Ishikawa (cell line): Measurements from ENCODE around the gene AKAP17A.

Experiments used
- CEBPB ChIP-seq: IDR thresholded peaks from 2 replicates; pipeline ENCODE4 v1.6.1; 2012
- CREB1 ChIP-seq: IDR thresholded peaks from 2 replicates; pipeline ENCODE4 v1.6.1; 2012; ENCODE audit warnings: low read depth
- EGR1 ChIP-seq: IDR thresholded peaks from 2 replicates; pipeline ENCODE4 v1.6.1; 2012
- EP300 ChIP-seq: IDR thresholded peaks from 2 replicates; pipeline ENCODE4 v1.6.1; 2012; ENCODE audit warnings: borderline replicate concordance
- NFIC ChIP-seq: IDR thresholded peaks from 2 replicates; pipeline ENCODE4 v1.6.1; 2012
- REST ChIP-seq: IDR thresholded peaks from 2 replicates; pipeline ENCODE4 v1.6.1; 2012; ENCODE audit warnings: low read depth, mild to moderate bottlenecking
- TAF1 ChIP-seq: IDR thresholded peaks from 2 replicates; pipeline ENCODE4 v1.6.1; 2012; ENCODE audit warnings: low read depth, mild to moderate bottlenecking
- TEAD4 ChIP-seq: IDR thresholded peaks from 2 replicates; pipeline ENCODE4 v1.6.1; 2012
- TF ChIP-seq, protein P1 (sequence below): IDR thresholded peaks from 2 replicates; pipeline ENCODE4 v1.6.1; 2012

DNA sequence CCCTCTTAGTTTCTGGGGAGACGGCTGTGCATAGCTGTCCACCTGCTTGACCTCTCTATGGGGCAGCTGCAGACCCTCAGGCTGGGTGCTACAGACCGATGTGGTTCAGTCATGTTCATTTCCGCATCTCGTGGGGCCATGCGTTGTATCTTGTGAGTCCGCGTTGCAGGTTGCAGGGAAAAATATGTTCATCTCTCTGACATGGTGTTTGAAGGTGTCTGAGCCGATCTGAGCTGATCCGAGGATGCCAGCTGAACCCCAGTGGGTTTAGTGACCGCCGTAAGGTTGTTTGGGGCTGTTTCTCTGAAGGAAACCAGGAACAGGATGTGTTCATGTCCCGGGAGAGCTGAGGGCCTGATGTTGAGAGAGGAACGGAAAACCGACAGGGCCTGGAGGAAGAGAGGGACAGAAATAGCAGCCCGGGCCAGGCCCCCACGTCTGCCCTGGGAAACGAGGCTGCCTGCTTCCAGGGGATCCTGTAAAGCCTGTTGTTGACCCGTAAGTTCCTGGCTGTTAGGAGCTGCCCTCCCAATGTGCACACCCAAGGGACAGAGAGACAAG is 44.6 kb upstream of the AKAP17A start:
- TF ChIP-seq TAF1 (no peak), CEBPB (no peak), EP300 (no peak), EGR1 (no peak), CREB1 (no peak), REST (no peak), NFIC (no peak), TEAD4 (no peak)
- TF ChIP-seq, protein P1, sequence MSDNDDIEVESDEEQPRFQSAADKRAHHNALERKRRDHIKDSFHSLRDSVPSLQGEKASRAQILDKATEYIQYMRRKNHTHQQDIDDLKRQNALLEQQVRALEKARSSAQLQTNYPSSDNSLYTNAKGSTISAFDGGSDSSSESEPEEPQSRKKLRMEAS, result no peak
